Bronchial epithelial cell (primary cell): ENCODE results near the gene CMYA5. TPM values are rescaled to one million over a fixed set of nuclear protein-coding genes. Genes with fewer than 3 reads are reported as not detected.

Experiments used
- DNase-seq: peaks from one replicate; pipeline ENCODE4 v3.0.0-alpha.2; 2010; ENCODE audit warnings: low read depth
- FAIRE-seq: peaks from 2 replicates; lab custom pipeline; 2011; peaks lifted over from hg19 to GRCh38; lab: Jason Lieb, UNC
- H3K27me3 ChIP-seq: 2 replicates; pipeline ENCODE4 v1.5.1; 2011; ENCODE audit warnings: low read length; ENCODE audit not compliant: control insufficient read depth, insufficient read depth
- H3K36me3 ChIP-seq: 2 replicates; pipeline ENCODE4 v1.5.1; 2011; ENCODE audit warnings: low read length; ENCODE audit not compliant: control insufficient read depth, insufficient read depth
- H3K4me3 ChIP-seq: 2 replicates; pipeline ENCODE4 v1.5.1; 2011; ENCODE audit warnings: mild to moderate bottlenecking, low read depth, low read length, control low read depth
- total RNA-seq: library from RNA; depleted of rRNA; stranded (reverse); fragments of >200 nt; gene quantifications from 2 replicates; pipeline ENCODE4 v1.2.1, GENCODE V29; 2014
- TF ChIP-seq, protein P1 (sequence below): IDR thresholded peaks from 2 replicates; pipeline ENCODE4 v1.5.1; 2011; ENCODE audit warnings: mild to moderate bottlenecking, moderate library complexity, low read length, control low read depth, inconsistent platforms; ENCODE audit not compliant: insufficient read depth, severe bottlenecking

Gene CMYA5
- total RNA-seq, 1 donor from 2014 or later = 0.26 TPM

DNA sequence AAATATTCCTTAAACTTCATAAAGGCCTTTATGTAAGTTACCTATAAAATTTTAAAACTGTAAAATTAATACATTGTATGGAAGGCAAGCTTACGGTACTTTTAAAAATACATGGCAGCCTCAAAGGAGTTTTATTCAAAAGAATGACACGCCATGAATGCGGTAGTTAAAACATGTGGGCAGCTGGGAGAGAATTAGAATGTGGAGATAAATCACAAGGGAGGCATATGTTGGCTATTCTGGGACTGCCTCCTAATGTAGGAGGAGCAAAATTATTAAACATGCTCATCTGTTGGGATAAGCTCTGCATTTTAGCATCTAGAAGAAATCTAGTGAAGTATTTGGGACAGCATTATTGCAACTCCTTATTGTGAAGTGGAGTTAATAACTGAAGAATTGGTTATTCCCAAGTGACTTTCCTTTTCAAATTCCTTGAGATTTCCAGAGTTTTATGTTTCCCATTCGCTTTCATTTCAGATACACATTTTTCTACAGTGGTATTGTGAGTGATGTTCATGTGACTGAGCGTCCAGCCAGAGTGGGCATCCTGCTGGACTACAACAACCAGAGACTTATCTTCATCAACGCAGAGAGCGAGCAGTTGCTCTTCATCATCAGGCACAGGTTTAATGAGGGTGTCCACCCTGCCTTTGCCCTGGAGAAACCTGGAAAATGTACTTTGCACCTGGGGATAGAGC is 109.4 kb downstream of the CMYA5 start:
- H3K36me3 ChIP-seq = no peaks in the 10 kb centered on the region
- H3K4me3 ChIP-seq = no peak overlapping the region
- TF ChIP-seq, protein P1, sequence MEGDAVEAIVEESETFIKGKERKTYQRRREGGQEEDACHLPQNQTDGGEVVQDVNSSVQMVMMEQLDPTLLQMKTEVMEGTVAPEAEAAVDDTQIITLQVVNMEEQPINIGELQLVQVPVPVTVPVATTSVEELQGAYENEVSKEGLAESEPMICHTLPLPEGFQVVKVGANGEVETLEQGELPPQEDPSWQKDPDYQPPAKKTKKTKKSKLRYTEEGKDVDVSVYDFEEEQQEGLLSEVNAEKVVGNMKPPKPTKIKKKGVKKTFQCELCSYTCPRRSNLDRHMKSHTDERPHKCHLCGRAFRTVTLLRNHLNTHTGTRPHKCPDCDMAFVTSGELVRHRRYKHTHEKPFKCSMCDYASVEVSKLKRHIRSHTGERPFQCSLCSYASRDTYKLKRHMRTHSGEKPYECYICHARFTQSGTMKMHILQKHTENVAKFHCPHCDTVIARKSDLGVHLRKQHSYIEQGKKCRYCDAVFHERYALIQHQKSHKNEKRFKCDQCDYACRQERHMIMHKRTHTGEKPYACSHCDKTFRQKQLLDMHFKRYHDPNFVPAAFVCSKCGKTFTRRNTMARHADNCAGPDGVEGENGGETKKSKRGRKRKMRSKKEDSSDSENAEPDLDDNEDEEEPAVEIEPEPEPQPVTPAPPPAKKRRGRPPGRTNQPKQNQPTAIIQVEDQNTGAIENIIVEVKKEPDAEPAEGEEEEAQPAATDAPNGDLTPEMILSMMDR = no peak
- DNase-seq = no peak
- FAIRE-seq = no peak
- H3K27me3 ChIP-seq = no peaks in the 10 kb centered on the region

DNA sequence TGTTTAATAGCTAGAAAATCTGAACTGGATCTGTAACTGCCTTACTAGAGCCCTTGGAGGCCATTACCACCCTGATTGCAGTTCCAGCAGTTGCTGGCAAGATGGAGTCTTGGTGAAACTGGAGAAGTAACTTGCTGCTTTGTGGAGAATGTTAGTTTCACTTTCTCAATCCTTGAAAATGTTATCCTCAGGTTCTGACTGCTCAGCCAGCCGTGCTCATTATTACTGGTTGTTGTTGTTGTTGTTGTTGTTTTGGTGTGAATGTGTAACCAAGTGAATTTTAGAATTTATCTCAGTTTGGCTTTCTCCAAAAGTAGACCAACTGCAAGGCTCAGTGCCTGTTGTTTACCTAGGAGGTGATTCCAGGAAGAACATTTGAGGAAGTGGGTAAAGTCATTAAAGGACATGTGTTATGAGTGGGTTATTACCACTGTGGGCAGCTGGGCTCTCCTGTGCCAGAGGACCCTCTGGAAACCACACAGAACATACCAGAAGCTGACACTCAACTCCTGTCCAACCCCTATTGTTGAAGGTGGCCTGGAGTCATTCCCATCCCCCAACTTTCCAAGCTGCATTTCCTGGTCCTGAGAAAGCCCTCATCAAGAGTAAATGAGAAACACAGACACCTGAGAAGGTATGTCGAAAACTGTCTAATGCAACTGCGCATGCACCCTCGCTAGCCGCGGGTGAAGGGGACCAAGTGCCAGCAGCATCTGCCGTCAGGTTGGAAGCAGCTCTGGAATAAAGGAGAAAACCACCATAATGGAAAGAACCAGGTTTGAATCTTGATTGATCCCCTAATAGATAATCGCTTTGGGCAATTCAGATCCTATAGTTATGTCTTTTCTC is 111.6 kb downstream of the CMYA5 start:
- TF ChIP-seq, protein P1 = no peak
- H3K27me3 ChIP-seq = no peaks in the 10 kb centered on the region
- FAIRE-seq = no peak
- no peaks in the 10 kb centered on the region for H3K36me3 ChIP-seq
- H3K4me3 ChIP-seq = no peak overlapping the region
- no peak for DNase-seq

DNA sequence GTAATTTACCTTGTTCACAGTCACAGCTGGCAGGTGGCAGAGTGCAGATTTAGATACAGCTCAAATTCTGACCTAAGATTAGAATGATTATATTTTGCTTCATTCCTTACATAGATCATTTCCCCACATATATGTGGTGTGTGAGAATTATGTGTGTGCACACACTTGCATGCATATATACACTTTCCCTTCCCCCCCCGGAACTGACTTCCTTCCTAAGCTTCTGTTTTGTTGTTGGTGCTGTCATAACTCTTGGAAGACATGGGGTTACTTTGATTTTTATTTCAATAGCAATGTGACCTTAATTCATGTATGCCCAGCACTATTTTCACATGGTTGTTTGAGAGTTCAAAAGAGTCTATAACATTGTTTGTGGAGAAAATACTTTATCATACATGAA is 112.8 kb downstream of the CMYA5 start:
- TF ChIP-seq, protein P1 = no peak
- FAIRE-seq (no peak), DNase-seq (no peak)
- H3K36me3 ChIP-seq = no peaks in the 10 kb centered on the region
- no peak overlapping the region for H3K4me3 ChIP-seq
- no peaks in the 10 kb centered on the region for H3K27me3 ChIP-seq

DNA sequence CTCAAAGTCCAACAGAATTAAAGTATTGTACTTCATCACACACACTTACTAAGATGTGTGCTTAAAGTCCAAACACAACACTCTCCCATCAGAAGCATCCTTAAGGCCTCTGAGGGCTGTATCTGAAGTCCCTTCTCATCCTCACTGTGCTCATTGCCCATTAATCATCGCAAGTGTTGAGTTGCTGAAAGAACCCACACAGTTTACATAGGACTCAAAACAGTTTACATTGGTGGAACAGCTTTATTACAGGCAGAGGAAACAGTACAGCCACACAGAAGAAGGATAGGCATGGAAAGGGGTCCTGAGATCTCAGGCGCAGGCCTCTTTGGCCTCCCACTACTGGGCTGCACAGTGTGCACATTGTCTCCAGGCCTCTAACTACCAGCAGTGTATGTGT is 113.4 kb downstream of the CMYA5 start:
- H3K27me3 ChIP-seq = no peaks in the 10 kb centered on the region
- no peaks in the 10 kb centered on the region for H3K36me3 ChIP-seq
- FAIRE-seq = no peak
- TF ChIP-seq, protein P1 = no peak
- no peak overlapping the region for H3K4me3 ChIP-seq
- DNase-seq = no peak

DNA sequence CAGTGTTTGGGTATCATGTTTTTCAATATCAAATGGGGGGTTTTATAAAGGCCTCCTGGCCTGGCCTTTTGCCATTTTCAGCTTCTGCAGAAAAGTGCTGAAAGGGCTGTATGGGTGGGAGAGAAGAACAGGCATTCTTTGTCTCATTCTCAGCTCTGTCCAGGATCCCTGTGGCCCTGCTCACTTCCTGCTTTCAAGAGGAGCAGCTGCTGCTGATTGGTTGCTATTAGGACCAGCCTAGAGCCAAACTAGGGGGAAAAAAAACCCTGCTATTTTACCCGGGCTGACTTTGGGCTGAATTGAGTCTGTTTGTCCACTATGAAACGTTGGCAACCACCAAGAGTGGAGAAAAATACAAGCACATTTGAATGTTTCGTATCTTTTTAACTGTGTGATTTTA is 117.1 kb downstream of the CMYA5 start:
- Histone ChIP-seq H3K27me3 (no peaks in the 10 kb centered on the region), H3K36me3 (no peaks in the 10 kb centered on the region), H3K4me3 (no peak overlapping the region)
- no peak for DNase-seq
- no peak for FAIRE-seq
- TF ChIP-seq, protein P1 = no peak
